NOMO-1 (cell line): Measurements from ENCODE around the gene KDM3A.

Experiments used
- DNase-seq, 2 experiments: peaks; one replicate each; lab custom pipeline; 2025; ENCODE audit not compliant: unreplicated experiment in 2 of 2; lab: John Stamatoyannopoulos, UW

KDM3A gene

GRCh38 chr2:86513948-86514660, 72.9 kb downstream of the KDM3A start:
- no peak for DNase-seq

GRCh38 chr2:86518481-86518880, 77.3 kb downstream of the KDM3A start:
- DNase-seq: no peak

DNA sequence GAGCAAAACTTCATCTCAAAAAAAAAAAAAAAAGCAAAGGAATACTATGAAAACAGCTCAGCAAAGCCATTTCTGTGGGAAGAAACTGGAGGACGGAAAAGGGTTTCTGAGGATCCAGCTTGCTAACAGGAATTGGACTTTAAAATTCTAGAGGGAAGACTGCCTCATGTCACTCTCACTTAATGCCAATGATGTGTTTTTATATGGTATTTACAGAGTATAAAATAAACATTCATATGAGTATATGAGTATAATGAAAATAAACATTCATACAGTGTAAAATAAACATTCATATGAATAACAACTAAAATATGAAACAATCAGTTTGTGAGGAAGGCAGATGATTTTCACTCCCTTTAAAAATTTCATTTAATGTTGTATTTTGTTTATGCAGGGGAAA, 78.2 kb downstream of the KDM3A start:
- DNase-seq: no peak

GRCh38 chr2:86520153-86520552, 79.0 kb downstream of the KDM3A start:
- DNase-seq: no peak

DNA sequence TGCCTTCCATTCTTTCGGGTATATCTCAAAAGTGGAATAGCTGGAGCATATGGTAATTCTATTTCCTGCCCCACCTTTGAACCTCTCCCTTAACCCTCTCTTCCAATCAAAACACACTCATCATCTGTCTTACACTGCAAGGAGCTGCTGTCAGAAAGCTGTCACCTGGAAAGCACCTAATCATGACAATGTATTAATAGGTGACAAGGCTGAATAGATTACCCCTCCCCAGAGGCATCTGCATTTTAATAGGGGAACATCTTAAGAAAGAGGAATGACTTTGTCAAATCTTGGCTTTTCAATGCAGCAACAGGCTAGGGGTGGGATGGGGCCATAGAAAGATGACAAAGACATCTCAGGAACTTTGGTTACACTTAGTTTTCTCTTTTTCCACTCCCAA, 80.8 kb downstream of the KDM3A start:
- no peak for DNase-seq

DNA sequence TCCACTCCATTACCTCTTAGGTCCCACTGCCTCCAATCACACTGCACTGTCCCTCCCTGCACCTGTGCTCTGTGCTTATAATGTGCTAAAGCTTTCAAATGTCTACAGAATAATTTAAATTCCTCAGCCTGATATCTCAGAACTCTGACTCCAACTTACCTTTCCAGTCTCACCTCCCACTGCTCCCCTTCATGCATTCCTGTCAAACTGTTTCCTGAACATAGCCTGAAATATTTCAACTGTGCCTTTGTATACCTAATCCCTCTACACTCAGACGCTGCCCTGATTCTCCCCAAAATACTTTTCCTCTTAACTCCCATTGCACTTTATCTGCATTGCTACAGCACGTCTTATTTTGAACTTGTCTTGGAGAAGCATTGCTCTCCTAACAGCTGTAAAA, 81.5 kb downstream of the KDM3A start:
- no peak for DNase-seq

DNA sequence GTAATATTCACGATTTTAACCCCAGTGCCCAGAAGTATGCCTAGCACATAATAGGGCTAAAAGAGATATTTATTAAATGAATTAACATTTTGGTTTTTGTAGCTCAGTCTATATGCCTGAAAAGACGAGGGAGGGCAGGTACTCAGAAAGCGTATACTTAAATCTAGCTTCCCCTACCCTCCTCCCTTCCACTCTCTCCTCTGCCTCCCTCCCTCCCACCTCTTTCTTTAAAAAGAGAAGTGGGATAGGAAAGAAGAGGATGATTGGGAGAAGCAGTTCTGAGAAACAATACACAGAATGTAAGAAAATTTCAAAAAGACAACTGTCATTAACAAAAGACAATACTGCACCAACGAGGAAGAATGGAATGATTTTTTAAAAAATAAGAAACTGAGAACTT, 82.3 kb downstream of the KDM3A start:
- no peak for DNase-seq

DNA sequence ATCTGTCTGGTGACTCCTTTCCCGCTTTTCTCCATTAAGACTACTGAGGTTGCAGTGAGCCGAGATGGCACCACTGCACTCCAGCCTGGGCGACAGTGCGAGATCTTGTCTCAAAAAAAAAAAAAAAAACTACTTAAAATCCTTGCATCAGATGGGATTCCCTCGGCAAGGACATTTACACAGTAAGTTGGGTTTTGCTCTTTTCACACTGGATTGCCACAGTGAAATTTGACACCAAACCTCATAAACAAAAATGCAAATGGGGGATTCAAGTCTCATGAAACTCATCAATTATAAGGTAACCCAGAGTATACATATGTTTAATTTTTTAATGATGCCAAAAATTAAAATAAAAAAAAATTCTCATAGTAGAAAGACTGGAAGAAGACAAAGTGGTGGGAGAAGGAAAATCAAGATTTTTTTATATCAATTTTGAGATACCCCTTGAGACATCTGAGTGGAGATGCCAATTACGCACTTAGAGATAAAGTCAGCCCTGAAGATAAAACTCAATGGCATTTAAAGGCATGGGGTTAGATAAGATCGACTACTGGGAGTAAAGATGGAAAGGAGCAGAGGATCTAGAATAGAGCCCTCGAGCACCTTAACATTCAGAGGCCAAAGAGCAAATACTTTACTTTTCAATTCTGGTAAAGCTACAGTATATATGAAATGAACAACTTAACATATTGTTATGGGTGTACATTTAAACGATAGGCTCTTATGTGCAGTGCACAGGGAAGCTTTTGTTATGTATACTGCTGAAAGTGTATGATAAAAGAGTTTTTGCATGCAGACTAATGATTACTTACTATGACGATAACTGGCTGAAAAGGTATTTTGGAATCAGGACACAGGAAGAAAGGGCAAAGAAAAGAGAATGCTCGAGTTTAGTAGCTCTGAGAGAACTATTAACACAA, 84.5 kb downstream of the KDM3A start:
- no peak for DNase-seq

- no peak for DNase-seq
Measured at GRCh38 chr2:86533589-86533988, 92.4 kb downstream of the KDM3A start.

- DNase-seq: no peak
Measured at GRCh38 chr2:86541334-86541733, 100.2 kb downstream of the KDM3A start.
